ENCODE results near the gene REX1BD. TPM values are rescaled to one million over a fixed set of nuclear protein-coding genes. Genes with fewer than 3 reads are reported as not detected.

The REX1BD gene
- polyA plus RNA-seq, 3 donors, result 33.3 to 51.5 (median 41.9) TPM

- DNase-seq, result no peak
Measured at GRCh38 chr19:18610245-18610555, 21.6 kb downstream of the REX1BD start.

- DNase-seq, result no peak
Measured at GRCh38 chr19:18610556-18611326, 22.1 kb downstream of the REX1BD start.

- DNase-seq, result no peak
Measured at GRCh38 chr19:18611327-18612050, 22.9 kb downstream of the REX1BD start.

GRCh38 chr19:18612051-18612771 is 23.6 kb downstream of the REX1BD start:
- DNase-seq, result no peak

GRCh38 chr19:18612772-18613588 is 24.4 kb downstream of the REX1BD start, which contains the start of gene TMEM59L:
Gene TMEM59L, plus strand, starts transcription at chr19:18612870. Its CDS starts 89 bp downstream, at chr19:18612959.
- DNase-seq, result no peak

- DNase-seq, result no peak
Measured at GRCh38 chr19:18613589-18614234, 25.1 kb downstream of the REX1BD start.

GRCh38 chr19:18616023-18616422 is 27.4 kb downstream of the REX1BD start:
- DNase-seq, result no peak

- no peak for DNase-seq
Measured at GRCh38 chr19:18617562-18617961, 29.0 kb downstream of the REX1BD start.

GRCh38 chr19:18618236-18618635 is 29.6 kb downstream of the REX1BD start:
- DNase-seq, result no peak

- DNase-seq, result no peak
Measured at GRCh38 chr19:18620311-18620710, 31.7 kb downstream of the REX1BD start.

GRCh38 chr19:18620902-18621301 is 32.3 kb downstream of the REX1BD start:
- no peak for DNase-seq

GRCh38 chr19:18626906-18627305 is 38.3 kb downstream of the REX1BD start:
- no peak for DNase-seq

GRCh38 chr19:18629166-18630088 is 40.8 kb downstream of the REX1BD start:
- DNase-seq, result no peak

GRCh38 chr19:18633321-18633720 is 44.7 kb downstream of the REX1BD start:
- no peak for DNase-seq

GRCh38 chr19:18634612-18635297 is 46.2 kb downstream of the REX1BD start:
- no peak for DNase-seq

- no peak for DNase-seq
Measured at GRCh38 chr19:18635831-18636182, 47.2 kb downstream of the REX1BD start.

- DNase-seq, result peak; percentile 91
Measured at GRCh38 chr19:18636183-18636968, 47.8 kb downstream of the REX1BD start.

- DNase-seq, result no peak
Measured at GRCh38 chr19:18636969-18637629, 48.5 kb downstream of the REX1BD start, which contains the start of gene KLHL26. Gene KLHL26, plus strand, starts transcription at chr19:18637028. Its CDS starts 27 bp downstream, at chr19:18637055.
